H1 (cell line): ENCODE measurements around the gene TXNDC11.

Experiments used
- NRF1 ChIP-seq: IDR thresholded peaks from 2 replicates; pipeline ENCODE4 v1.6.1; 2011; ENCODE audit warnings: mild to moderate bottlenecking, low read depth, low read length, improper control_type of control experiment
- POLR2A ChIP-seq, 2 experiments: IDR thresholded peaks; 1 replicate in 1 of 2; 2 replicates in 1 of 2; pipeline ENCODE4 v1.6.1; 2011; ENCODE audit warnings: low read depth in 2 of 2, low read length in 2 of 2, mild to moderate bottlenecking in 2 of 2; ENCODE audit errors: control extremely low read depth in 1 of 2
- RAD21 ChIP-seq, 2 experiments: IDR thresholded peaks in 1 of 2; conservative IDR thresholded peaks in 1 of 2; 2 replicates each; pipeline ENCODE4 v1.6.1; 2011; ENCODE audit warnings: low read depth in 2 of 2, low read length in 2 of 2, improper control_type of control experiment in 1 of 2, inconsistent platforms in 1 of 2, mild to moderate bottlenecking in 1 of 2, moderate library complexity in 1 of 2
- TF ChIP-seq, protein P1 (sequence below): IDR thresholded peaks from 2 replicates; pipeline ENCODE4 v1.6.1; 2011; ENCODE audit warnings: low read depth, mild to moderate bottlenecking, low read length; ENCODE audit not compliant: insufficient read depth
- TF ChIP-seq, protein P2 (sequence below): IDR thresholded peaks from 2 replicates; pipeline ENCODE4 v1.6.1; 2011; ENCODE audit warnings: low read length, improper control_type of control experiment
- TF ChIP-seq, protein P3 (sequence below): IDR thresholded peaks from 2 replicates; pipeline ENCODE4 v1.6.1; 2012; ENCODE audit warnings: low read length, inconsistent platforms
- TF ChIP-seq, protein P4 (sequence below), 3 experiments: IDR thresholded peaks; 1 replicate in 2 of 3; 2 replicates in 1 of 3; pipeline versions ENCODE4 v1.5.1 to v1.6.1; 2011; ENCODE audit warnings: low read length in 3 of 3, mild to moderate bottlenecking in 3 of 3, inconsistent platforms in 2 of 3, low read depth in 1 of 3, moderate library complexity in 1 of 3; ENCODE audit not compliant: insufficient read depth in 1 of 3; ENCODE audit errors: control extremely low read depth in 1 of 3

DNA sequence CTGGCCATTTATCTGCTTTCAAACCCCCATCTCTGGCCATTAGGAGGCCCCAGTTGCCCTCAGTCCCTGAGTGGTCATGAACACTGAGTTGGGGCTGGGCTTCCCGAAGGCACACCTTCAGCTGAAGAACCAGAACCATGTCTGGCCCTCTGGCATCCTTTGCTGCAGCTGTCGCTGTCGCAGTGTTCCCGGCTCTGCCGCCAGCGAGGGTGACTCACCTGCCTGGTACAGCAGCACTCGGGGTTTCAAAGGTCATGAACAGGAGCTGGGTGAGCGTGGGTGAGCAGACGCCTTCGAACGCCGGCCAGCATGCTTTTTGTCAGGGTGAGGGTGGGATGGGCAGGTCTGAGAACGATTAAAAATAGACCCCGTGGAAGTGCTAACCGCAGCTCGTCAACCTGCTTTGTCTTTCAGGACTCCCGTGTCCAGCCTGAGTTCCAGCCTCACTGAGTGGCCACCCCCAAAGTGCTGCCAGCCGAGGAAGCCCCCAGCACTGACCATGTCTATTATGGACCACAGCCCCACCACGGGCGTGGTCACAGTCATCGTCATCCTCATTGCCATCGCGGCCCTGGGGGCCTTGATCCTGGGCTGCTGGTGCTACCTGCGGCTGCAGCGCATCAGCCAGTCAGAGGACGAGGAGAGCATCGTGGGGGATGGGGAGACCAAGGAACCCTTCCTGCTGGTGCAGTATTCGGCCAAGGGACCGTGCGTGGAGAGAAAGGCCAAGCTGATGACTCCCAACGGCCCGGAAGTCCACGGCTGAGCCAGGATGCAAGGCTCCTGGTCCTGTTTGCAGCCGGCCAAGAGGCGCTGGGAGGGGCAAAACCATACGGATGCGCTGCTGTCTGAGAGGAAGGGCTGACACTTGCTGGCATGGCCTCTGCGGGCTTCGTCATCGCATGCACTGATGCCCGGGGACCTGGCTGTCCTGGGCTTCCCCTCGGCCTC is 66.8 kb downstream of the TXNDC11 start:
- TF ChIP-seq NRF1, result no peak
- TF ChIP-seq POLR2A (IDR thresholded peaks at IDR 0.05; ENCODE audit: control extremely low read depth in 1 of 2, low read depth in 2 of 2, low read length in 2 of 2), result no peak
- TF ChIP-seq, protein P1, sequence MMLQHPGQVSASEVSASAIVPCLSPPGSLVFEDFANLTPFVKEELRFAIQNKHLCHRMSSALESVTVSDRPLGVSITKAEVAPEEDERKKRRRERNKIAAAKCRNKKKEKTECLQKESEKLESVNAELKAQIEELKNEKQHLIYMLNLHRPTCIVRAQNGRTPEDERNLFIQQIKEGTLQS, result no peak
- TF ChIP-seq, protein P2, sequence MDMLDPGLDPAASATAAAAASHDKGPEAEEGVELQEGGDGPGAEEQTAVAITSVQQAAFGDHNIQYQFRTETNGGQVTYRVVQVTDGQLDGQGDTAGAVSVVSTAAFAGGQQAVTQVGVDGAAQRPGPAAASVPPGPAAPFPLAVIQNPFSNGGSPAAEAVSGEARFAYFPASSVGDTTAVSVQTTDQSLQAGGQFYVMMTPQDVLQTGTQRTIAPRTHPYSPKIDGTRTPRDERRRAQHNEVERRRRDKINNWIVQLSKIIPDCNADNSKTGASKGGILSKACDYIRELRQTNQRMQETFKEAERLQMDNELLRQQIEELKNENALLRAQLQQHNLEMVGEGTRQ, result no peak
- TF ChIP-seq, protein P3, sequence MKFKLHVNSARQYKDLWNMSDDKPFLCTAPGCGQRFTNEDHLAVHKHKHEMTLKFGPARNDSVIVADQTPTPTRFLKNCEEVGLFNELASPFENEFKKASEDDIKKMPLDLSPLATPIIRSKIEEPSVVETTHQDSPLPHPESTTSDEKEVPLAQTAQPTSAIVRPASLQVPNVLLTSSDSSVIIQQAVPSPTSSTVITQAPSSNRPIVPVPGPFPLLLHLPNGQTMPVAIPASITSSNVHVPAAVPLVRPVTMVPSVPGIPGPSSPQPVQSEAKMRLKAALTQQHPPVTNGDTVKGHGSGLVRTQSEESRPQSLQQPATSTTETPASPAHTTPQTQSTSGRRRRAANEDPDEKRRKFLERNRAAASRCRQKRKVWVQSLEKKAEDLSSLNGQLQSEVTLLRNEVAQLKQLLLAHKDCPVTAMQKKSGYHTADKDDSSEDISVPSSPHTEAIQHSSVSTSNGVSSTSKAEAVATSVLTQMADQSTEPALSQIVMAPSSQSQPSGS, result no peak
- TF ChIP-seq, protein P4, sequence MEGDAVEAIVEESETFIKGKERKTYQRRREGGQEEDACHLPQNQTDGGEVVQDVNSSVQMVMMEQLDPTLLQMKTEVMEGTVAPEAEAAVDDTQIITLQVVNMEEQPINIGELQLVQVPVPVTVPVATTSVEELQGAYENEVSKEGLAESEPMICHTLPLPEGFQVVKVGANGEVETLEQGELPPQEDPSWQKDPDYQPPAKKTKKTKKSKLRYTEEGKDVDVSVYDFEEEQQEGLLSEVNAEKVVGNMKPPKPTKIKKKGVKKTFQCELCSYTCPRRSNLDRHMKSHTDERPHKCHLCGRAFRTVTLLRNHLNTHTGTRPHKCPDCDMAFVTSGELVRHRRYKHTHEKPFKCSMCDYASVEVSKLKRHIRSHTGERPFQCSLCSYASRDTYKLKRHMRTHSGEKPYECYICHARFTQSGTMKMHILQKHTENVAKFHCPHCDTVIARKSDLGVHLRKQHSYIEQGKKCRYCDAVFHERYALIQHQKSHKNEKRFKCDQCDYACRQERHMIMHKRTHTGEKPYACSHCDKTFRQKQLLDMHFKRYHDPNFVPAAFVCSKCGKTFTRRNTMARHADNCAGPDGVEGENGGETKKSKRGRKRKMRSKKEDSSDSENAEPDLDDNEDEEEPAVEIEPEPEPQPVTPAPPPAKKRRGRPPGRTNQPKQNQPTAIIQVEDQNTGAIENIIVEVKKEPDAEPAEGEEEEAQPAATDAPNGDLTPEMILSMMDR (IDR thresholded peaks at IDR 0.05; ENCODE audit: control extremely low read depth in 1 of 3, insufficient read depth in 1 of 3, low read depth in 1 of 3, low read length in 3 of 3), result 0 out of 4 replicates have a peak, but pooled peaks of 1 of the 3 experiments have one; percentile 4
- TF ChIP-seq RAD21 (IDR thresholded peaks at IDR 0.05 in 1 of 2, conservative IDR thresholded peaks at IDR 0.05 in 1 of 2; ENCODE audit: low read depth in 2 of 2, low read length in 2 of 2), result peak in 1 of 2 experiments; percentile 22; a peak in 1 of 4 replicates
